HG03103 (cell line): Measurements from ENCODE around the gene IFITM2.

Experiments used
- ATAC-seq: cut with Tn5 transposase; IDR thresholded peaks from one replicate; pipeline ENCODE4 v1.9.1; 2021; ENCODE audit warnings: low read depth; ENCODE audit not compliant: unreplicated experiment

Gene IFITM2

DNA sequence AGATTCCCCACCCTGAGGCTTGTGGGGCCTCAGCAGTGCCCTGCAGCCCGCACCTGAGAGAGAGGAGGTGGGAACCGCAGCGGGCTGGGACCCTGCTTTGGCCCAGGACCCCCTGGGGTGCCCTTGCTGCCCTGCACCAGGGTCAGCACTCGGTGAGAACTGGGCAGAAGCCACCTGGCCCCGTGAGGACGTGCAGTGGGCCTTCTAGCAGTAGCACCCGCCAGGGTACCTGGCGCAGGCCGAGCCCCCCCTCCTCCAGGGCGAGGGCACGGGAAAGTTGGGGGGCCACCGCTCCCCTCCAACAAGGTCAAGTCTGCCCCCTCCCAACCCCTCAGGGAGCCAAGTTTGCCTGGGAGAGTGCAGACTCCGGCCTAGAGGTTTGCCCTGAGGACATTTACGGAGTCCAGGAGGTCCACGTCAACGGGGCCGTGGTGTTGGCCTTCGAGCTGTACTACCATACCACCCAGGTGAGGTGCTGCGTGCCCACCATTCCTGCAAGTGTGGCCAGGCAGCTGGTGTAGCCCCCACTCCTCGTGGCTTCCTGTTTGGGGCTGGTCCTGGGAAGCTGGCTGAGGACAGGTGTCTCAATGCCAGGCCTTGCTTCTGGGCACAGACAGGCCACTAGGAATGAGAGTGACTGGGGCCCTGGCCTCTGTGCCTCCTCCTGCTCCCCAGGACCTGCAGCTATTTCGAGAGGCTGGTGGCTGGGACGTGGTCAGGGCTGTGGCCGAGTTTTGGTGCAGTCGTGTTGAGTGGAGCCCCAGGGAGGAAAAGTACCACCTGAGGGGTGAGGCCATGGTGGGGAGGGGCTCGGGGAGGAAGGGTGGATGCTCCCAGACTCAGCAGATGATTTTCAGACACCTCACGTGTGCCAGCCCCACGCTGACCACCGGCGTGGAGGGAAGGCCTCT lies 15.2 kb upstream of the IFITM2 start:
- ATAC-seq: no peak

DNA sequence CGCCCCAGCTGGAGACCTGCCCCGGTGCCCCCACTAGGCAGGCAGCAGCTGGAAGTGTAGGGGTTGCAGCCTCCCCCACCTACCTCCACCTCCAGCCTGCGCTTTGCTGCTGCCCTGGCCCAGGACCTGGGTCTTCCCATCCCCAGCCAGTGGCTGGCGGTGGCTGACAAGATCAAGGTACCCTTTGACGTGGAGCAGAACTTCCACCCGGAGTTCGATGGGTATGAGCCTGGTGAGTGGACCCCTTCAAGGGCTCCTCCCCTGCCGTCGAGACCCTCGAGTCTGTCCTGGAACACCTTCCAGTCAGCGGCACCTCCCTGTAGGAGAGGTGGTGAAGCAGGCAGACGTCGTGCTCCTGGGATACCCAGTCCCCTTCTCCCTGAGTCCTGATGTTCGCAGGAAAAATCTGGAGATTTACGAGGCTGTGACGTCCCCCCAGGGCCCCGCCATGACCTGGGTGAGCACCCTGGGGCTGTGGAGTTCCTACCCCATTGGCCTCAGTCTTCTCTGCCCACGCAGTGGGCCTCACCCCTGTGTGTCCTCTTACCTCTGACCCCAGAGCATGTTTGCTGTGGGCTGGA lies 14.3 kb upstream of the IFITM2 start:
- ATAC-seq: no peak

DNA sequence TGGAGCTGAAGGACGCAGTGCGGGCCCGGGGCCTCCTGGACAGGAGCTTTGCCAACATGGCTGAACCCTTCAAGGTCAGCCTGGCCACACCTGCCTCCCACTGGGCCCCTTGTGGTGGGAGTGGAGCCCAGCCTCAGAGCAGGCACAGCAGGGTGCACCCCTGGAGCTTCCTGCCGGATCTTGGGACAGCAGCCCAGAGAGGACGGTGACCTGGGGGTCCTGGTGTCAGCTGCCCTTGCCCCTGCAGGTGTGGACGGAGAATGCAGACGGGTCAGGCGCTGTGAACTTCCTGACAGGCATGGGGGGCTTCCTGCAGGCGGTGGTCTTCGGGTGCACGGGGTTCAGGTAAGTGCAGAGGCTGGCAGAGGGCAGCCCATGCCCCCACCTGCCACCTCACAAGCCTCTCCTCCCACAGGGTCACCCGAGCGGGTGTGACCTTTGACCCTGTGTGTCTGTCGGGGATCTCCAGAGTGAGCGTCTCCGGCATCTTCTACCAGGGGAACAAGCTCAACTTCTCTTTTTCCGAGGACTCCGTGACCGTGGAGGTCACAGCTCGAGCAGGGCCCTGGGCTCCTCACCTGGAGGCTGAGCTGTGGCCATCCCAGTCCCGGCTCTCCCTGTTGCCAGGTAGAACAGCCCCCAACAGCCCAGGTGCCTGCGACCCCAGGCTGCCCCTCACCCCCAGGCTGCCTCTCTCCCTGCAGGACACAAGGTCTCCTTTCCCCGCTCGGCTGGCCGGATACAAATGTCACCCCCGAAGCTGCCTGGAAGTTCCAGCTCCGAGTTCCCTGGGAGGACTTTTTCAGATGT lies 13.6 kb upstream of the IFITM2 start:
- ATAC-seq: no peak

DNA sequence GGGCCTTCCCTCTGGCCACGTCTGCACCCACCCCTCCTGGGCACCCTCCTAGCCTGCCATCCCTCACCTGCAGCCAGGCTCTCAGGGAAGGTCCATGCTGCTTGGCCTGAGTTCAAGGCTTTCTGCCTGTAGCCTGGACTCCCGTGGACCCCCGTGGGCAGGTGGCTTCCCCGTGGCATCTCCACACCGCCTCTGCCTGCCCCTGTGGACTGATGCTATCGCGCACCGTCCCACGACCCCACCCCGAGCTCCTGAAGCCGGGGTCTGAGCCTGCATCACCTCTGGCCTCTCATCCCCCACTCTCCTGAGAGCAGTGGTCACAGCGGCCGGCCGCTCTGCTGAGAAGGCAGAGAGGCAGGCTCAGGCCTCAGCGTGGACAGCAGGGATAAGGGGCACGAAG lies 12.8 kb upstream of the IFITM2 start:
- no peak for ATAC-seq

DNA sequence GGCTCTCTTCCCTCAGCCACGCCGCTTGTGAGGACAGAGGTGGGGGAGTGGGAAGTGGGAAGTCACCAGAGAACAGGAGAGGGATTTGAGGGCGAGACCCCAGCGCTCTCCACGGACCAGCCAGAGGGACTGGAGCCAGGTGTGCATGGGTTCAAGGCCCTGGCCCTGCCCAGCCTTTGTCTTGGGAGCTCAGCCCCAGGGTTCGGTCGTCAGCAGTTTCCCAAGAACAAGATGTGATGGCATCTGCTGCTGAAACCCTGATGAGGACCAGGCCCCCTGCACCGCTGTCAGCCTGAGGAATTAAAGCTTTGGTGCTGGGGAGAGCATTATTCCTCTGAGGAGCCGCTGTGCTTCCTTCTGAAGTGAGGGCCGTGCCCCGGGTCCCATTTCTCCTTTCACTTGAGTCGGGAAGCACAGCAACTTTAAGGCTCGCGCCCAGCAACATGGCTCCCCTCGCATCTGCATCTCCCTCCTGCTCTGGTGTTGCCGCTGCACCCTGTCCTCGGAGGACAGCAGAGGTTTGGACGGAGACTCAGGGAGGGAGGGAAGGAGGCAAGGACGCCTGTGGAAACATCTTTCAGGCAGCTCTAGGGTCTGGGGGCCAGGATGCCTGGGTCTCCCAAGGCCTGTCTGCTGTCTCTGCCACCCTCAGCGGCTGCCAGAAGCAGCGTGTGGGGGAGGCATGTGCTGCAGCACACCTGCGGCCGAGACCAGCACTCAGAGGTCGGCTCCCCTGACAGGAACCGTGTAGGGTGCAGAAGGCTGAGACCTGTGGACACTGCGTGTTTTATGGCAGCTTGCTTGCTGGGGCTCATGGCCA lies 12.1 kb upstream of the IFITM2 start:
- ATAC-seq: no peak

DNA sequence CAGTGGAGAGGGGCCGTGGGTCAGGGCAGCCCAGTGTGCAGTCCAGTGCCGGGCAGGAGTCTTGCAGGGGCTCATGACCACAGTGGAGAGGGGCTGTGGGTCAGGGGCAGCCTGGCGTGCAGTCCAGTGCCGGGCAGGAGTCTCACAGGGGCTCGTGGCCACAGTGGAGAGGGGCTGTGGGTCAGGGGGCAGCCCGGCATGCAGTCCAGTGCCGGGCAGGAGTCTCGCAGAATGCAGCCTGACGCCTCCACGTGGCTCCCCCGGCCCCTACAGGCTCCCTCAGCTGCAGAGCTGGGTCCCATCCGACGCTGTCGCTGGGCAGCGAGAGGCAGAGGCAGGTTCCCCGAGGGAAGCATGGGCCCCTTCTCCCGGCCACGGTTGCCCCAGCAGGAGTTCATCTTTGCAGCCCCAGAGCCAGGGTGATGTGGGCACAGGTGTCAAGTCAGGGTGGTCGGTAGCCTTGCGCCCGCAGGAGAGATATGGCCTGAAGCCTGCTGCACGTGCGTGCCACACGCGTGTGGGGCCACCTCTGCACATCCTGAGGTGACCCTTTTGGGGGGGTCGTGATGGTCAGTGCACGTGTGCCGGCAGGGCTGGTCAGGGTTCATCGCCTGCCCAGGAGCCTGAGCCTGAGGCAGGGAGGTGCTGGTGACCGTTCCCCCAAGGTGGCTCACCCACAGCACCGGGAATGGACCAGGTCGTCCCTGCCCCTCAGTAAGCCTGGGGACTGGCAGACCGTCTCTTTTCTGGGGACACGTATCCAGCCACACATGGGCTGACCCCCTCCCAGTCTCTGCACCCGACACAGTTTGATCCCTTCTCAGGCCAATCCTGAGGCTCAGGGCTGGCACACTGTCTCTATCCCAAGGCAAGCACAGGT lies 11.2 kb upstream of the IFITM2 start:
- ATAC-seq: no peak

DNA sequence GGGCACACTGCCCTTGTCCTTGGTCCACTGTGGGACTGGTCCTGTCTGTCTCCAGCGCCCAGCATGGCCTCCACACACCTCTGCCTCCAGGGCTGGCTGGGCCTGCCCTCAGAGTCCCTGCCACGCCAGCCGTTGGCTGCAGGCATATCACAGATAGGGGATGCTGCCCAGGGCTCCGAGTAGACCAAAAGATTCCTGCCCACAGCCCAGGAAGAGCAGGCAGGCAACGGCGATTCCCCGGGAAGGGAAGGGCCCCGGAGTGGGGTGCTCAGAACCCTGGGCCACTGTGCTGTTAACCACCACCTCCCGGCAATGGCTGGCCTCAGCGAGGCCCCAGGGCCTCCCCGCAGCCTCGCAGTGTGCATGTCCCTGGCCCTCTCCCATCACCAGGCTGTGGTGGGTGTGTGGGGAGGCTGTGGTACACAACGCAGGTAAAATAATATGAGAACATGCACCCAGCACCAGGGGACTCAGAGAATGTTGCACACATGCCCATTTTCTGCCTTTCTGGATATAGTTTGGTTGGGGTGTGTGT lies 10.5 kb upstream of the IFITM2 start:
- no peak for ATAC-seq

DNA sequence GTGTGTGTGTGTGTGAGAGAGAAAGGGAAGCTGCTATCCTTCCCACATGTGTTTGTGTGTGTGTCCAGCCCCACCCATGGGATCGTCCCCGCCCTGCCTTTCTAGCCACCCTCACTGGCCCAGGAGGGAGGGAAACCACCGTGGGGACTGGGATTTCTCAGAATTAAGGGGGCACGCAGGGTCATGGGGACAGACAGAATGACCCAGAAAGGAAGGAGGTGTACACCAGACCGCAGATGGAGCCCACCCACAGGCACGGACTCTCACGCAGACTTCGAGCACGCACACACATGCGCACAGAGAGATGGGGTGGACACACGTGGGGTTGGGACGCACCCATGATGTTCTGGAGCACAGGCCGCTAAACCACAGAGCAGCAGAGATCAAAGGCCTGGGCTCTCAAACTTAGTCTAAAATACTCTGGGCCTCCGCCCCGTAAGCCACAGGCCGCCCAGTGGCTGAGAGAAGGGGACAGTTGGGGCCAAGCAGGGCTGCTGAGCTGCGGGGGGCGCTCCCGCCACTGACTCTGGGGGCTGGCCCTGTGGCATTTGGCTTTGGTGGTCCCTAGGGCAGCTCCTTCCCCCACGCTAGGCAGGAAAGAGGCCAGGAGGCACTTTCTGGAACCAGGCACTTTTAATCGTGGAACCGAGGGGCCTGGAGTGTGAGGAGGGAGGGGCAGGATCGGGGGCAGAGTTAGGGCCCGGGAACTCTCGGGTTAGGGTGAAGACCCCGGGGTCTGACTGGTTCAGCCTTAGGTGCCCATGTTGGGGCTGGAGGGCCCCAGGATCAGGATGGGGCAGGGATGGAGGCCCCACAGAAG lies 9.8 kb upstream of the IFITM2 start:
- no peak for ATAC-seq

DNA sequence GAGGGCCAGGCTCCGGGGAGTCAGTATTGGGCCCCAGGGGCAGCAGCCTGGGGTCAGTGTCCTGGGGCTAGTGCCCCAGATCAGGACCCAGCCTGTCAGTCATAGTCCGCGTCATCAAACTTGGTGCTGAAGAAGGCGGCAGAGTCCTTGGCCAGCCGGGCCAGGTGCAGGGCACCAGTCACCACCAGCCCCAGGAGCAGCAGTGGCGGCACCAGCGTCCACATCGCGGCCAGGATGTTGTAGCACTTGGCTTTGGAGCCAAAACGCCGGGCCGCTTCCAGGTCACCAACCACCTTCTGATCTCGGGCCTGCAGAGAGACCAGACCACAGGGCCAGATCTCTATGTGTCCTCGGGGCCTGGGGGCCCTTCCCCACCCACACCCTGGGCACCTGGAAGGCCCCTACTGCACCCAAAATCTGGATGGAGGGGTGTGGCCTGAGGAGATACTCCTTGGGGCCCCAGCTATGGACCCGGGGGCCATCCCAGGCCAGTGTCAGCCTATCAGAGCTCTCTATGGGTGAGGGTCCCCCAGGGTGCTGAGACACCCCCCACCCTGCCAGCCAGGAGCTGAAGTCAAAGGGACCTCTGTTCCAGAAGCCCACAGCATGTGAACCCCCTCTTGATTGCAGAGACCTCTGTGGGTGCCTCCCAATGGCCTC lies 9.1 kb upstream of the IFITM2 start:
- no peak for ATAC-seq

DNA sequence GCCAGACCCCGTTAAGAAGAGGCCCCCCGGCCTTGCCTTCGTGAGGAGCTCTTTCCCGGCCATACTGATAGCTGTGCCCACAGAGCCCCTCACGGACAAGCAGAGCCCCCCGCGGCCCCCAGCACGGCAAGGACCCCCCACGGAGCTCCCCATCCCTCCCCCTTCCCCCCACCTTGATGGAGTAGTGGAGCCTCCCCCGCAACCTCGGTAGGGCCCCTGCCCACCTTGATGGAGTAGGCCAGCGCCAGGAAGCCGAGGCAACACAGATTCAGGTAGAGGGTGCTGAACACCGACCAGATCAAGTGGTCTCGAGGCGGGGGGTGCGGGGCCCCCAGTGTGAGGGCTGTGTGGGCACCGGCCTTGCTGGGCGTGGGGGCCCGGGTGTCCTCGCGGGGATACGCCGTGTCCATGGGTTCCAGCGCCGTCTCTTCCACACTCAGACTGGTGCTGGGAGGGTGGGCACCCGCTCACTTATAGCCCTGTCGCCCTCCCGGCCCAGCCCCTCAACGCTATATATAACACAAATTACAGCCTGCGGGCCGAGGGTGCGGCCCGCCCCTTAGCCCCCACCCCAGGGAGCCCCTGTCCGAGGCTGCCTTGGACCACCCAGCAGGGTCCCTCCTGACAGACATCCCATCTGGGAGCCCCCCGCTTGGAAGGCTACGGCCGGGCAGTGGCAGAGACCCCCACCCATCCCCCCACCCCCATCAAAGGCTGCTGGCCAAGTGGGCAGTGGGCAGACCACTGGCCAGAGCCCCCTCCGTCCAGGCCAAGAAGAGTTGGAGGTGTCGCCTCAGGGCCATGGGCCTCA lies 8.3 kb upstream of the IFITM2 start, which contains the start of gene IFITM5:
Gene IFITM5 (minus strand): TSS at position 446 of the 811 bp plus-strand sequence. CDS start 36 bp downstream, at position 410.
- no peak for ATAC-seq

DNA sequence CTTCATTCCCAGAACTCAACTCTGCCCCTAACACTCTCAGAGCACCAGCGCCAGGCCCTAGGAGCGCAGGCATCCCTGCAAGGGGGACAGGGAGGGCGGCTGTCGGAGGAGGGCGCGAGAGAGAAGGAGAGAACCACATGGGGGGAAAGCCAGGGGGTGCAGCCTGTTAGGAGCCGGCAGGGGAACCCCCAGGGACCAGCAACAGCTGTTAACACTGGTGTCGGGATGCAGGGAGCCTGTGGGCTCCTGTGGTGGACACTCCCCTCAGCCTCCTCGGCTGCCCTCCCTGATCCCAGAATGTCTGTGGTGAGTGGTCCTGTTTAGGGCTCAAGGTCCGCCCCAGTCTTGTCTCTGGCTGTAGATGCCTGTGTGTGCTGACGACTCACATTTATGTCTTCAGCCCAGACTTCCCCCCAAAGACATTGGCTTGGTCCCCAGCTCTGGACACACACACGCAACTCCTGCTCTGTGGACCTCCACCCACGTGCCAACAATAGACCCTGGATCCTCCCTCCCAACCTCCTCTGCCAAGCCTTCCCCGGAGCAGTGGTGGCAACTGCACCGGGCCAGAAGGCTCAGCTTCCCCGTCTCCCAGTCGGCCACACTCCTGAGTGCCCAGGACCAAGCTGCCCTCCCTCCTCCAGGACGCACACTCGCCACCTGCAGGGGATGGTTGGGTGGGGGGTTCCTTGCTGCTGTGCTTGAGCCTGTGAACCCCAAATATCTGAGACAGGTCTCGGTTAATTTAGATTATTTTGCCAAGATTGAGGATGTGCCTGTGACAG lies 7.5 kb upstream of the IFITM2 start:
- ATAC-seq: no peak

DNA sequence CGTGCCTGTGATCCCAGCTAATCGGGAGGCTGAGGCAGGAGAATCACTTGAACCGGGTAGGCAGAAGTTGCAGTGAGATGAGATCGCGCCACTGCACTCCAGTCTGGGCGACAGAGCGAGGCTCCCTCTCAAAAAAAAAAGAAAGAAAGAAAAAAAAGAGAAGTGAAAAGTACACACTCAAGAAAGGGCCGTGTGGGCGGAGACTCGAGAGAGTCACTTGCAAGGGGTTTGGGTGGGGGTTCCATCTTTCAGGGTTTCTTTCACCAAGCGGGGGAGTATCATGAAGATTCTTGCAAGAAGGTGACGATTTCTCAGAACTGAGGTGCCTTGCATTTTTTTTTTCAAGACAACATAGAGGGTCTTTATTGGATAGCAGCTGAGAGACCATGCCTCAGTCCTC lies 4.3 kb upstream of the IFITM2 start:
- no peak for ATAC-seq

DNA sequence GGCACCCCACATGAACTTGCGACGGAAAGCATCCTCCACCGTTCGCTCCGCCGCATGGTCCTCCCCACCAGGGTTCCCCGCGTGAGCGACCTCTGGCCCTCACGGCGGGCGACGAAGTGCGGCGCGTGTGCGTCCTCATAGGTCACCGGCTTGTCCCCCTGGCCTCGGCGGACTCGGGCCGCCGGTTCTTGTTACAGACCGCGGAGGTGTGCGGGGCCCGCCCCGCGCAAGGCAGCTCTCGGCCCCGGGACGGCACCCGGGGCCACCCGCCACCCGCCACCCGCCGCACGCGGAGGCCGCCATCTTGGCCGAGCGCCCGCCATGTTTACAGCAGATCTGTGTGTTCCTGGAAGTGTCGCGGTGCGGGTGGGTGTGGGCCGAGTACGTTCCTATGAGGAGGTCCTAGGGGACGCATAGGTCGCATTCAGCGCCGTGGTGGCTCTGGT lies 3.5 kb upstream of the IFITM2 start:
- no peak for ATAC-seq

DNA sequence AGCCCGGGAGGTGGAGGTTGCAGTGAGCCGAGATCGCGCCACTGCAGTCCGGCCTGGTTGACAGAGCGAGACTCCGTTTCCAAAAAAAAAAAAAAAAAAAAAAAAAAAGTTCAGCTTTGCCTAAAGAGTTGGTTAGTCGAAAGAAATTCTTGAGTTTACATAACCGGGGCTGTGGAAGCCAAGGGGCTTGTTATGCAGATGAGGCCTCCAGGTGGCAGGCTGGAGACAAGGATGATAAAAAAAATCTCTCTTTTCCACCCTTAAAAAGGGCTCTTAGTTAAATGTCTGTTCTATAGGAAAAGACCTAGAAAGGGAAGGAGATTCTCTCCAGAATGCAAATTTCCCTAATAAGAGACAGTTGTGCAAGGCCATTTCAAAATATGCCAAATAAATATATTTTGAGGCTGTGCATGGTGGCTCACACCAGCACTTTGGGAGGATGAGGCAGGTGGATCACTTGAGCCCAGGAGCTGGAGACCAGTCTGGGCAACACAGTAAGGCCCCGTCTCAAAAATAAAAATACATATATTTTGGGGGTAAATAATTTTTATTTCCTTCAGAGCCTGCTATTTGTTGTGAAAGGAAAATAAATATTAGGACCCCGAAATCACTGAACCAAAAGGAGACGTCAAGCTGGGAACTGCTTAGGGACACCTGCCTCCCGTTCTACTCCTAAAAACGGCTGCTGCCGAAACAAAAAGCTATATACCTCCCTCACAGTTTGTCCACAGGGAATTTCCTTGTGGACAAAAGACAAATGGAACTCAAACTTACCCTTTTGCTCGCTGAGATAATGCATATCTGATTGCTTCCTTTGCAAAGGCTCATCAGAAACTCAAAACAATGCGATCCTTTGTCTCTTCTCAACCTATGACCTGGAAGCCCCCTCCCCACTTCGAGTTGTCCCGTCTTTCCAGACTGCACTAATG lies 2.4 kb upstream of the IFITM2 start:
- no peak for ATAC-seq

DNA sequence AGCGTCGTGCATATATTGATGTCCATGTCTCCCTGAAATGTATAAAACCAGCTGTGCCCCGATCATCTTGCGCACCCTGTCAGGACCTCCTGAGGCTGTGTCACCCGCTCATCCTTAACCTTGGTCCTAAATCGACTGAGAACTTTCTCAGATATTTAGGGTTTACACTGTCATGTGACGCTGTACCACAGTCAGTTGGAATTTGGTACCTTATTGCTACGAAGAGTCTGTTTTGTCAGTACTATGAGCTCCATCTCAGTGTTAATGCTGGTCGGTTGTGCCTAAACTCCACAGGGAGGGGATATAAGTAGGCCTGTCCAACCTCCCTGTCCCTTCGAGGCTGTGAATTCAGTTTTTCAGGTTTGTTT lies 1.8 kb upstream of the IFITM2 start:
- no peak for ATAC-seq
